Lower leg skin (tissue), 3 donors: ENCODE data around the gene KCNJ9.

Source experiments
- POLR2A ChIP-seq, 2 donors: fragments of 450-650 bp; IDR thresholded peaks; one replicate each; pipeline ENCODE4 v1.6.1; 2016 to 2017; ENCODE audit warnings: antibody characterized with exemption in 2 of 2, mild to moderate bottlenecking in 1 of 2, moderate library complexity in 1 of 2
- TF ChIP-seq, protein P1 (sequence below), 3 donors: fragments of 450-650 bp; IDR thresholded peaks; one replicate each; pipeline ENCODE4 v1.5.1; 2016; ENCODE audit warnings: antibody characterized with exemption in 3 of 3, mild to moderate bottlenecking in 3 of 3, moderate library complexity in 2 of 3

DNA sequence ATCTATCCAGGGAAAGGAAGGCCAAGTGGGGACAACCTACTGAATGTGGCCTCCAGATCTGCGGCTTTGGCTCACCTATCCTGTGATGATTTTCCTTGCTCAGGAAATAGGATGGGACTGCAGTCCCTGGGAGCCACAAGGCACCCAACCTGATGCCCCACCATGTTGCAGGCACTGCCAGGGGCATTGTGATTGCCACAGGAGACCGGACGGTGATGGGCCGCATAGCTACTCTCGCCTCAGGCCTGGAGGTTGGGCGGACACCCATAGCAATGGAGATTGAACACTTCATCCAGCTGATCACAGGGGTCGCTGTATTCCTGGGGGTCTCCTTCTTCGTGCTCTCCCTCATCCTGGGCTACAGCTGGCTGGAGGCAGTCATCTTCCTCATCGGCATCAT is 46.0 kb downstream of the KCNJ9 start:
- TF ChIP-seq, protein P1, sequence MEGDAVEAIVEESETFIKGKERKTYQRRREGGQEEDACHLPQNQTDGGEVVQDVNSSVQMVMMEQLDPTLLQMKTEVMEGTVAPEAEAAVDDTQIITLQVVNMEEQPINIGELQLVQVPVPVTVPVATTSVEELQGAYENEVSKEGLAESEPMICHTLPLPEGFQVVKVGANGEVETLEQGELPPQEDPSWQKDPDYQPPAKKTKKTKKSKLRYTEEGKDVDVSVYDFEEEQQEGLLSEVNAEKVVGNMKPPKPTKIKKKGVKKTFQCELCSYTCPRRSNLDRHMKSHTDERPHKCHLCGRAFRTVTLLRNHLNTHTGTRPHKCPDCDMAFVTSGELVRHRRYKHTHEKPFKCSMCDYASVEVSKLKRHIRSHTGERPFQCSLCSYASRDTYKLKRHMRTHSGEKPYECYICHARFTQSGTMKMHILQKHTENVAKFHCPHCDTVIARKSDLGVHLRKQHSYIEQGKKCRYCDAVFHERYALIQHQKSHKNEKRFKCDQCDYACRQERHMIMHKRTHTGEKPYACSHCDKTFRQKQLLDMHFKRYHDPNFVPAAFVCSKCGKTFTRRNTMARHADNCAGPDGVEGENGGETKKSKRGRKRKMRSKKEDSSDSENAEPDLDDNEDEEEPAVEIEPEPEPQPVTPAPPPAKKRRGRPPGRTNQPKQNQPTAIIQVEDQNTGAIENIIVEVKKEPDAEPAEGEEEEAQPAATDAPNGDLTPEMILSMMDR (IDR thresholded peaks at IDR 0.05): no peak
- TF ChIP-seq POLR2A (IDR thresholded peaks at IDR 0.05): no peak
